GM19438 (cell line): Measurements from ENCODE around the gene SCN4B.

Experiments
- ATAC-seq: cut with Tn5 transposase; IDR thresholded peaks from one replicate; pipeline ENCODE4 v1.9.1; 2021; ENCODE audit warnings: low read depth; ENCODE audit not compliant: unreplicated experiment

The SCN4B gene

DNA sequence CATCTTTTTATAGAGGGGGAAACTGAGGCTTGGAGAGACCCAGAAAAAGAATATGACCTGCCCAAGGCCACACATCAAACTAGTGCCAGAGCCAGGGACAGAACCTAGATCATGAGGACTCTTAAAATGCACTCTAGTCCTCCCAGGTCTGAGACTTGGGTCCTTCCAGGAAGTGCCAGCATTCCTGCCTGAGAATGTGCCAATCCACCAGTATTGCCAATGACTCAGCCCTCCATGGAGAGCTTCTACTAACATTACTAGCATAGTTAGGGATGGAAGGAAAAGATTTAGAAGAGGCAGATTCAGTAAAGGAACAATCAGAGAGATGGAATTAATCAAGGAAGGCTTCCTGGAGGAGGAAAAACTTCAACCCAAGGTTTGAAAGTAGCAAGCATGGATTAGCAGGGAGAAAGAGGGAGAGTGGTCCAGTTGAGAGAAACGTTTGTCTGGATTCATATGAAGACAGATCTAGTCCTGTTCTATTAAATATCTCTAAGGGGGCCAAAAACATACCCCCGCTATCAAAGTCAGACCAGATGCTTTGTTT lies 45.8 kb downstream of the SCN4B start:
- ATAC-seq, result no peak

DNA sequence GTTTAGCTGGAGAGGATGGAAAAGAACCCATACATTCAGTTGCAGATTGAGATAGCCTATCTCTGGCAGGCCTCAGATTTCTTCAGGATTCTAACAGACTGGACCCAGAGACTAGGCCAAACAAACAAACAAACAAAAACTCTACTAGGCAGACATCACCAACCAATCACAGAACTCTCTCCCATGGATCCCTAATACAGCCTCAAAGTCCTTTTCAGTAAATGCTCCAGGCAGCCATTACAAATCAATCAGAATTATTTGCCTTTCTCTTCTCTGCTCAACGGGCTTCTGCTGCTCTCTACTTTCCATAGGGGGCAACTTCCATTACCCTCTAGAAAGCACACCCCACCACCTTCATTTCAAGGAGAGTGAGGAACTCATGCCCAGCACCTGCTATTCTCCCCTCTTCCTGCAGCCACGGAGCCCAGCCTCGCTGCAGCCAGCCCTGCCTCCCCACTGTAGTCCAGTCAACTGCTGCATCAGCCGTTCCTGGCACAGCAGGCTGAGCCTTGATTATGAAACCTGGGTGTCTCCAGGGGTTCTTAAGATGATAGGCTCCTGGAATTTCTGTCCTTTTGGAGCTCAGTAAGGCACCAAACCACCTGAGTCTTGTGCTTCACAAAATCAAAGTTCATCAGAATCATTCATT lies 46.8 kb downstream of the SCN4B start:
- ATAC-seq, result no peak

DNA sequence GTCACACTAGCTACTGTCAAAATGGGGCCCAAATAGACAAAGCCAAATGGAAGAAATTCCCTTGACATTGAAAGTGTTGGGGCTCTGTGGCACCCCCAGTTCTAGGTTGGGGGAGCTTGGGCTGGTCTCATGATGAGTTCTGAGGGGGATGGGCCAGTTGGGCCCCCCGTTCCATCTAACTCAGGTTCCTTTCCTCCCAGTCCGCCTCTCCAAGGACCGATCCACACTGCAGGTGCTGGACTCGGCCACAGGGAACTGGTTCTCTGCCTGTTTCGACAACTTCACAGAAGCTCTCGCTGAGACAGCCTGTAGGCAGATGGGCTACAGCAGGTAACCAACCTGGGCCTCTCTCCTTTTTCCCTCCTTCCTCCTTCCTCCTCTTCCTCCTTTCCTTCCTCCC lies 48.1 kb downstream of the SCN4B start:
- ATAC-seq, result no peak

DNA sequence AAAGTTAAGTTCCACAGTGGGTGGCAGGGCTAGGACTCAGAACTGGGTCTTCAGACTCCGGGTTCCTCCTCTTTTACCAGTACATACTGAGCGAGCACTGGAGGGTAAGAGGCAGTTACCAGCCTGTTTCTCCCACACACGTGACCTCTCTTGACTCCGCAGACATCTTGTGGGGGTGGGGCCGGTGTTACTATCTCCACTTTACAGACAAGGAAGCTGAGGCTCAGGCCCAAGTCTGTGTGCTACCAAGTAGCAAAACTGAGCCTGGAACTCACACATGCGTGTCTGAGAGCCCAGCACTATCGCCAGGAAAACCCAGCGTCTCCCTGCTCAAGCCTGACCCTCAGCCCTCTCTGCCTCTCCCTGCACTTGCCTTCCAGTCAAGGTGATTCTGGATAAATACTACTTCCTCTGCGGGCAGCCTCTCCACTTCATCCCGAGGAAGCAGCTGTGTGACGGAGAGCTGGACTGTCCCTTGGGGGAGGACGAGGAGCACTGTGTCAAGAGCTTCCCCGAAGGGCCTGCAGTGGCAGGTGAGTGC lies 49.8 kb downstream of the SCN4B start:
- ATAC-seq, result no peak

DNA sequence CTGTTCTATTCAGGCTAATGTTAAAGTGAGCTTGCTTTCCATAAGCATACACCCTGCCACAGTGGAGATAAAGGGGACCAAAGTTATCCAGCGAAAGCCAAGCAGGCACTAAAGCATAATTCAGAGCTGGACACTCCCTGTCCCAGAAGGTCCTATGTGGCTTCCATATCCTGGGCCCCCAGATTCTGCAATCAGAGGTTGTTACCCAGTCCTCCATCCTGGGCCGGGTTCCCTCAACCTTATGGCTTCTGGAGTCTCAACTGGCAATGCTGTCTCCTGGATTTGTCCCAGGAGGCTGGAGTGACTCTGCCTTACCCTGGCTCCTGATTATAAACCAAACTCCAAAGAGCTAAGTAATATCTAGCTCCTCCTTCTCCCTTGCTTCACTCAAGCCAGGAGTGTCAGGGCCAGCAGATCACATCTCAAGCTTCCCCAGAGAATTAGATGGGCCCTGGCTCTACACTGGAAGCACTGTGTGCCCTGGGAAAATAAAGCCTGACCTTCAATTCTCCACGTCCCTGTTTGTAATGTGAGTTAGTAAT lies 51.9 kb downstream of the SCN4B start:
- ATAC-seq, result no peak

DNA sequence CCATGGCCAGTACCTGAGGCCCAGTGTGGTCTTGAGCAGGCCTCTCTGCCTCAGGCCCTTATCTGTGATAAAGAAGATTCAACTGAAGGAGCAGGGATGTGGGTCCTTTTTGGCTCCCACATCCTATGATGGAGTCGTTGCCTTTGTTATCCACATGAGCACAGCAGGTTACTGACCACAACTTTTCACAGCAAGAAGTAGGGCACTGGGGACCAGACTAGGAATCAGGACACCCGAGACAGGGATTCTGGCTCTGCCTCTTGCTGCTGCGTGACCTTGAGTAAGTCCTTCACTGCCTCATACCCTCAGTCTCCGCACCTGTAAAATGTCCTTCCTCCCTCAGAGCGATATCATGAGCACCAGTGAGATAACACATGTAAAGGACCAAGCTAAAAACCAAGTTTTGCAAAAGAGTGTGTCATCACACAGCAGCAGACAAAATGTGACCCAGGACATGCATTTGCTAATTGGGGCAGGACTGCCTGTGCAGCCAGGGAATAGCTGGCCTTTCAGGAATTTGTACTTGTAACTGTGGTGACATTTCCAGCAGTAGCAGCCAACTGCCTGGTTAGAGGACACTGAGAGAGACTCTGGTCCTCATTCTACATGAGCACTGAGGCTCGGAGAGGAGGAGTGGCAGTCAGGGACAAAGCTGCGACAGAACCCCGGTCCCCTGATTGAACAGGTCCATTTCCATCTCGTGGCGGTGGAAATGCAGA lies 52.6 kb downstream of the SCN4B start:
- ATAC-seq, result no peak

DNA sequence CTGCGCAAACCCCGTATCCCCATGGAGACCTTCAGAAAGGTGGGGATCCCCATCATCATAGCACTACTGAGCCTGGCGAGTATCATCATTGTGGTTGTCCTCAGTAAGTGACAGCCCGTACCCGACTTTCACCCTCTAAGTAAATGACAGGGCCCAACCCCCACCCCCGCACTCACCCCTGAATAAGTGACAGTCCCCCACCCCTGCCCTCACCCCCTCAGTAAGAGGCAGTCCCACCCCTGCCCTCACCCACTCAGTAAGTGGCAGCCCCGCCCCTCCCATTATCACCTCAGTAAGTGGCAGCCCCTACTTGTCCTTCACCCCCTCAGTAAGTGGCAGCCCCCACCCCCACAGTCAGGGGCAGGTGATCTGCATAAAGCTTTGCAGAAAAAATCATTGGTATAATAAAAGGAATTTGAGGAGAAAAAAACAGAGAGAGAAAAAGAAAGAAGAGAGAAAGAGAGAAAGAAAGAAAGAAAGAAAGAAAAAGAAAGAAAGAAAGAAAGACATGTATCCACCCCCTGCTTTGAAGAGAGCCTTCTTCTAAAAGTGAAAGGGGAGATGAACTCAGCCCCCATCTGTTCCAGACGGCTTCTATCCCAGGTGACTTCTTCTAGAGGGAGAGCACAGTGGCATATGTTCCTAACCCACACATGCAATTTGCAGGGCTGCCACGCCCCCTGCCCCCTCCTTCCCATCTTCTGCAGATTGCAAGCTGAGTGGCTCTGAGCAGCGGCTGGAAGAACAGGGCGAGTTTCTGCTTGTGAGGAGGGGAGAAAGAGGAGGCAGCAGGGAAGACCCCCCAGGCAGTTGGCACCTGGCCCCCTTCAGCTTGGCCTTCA lies 53.4 kb downstream of the SCN4B start:
- no peak for ATAC-seq

DNA sequence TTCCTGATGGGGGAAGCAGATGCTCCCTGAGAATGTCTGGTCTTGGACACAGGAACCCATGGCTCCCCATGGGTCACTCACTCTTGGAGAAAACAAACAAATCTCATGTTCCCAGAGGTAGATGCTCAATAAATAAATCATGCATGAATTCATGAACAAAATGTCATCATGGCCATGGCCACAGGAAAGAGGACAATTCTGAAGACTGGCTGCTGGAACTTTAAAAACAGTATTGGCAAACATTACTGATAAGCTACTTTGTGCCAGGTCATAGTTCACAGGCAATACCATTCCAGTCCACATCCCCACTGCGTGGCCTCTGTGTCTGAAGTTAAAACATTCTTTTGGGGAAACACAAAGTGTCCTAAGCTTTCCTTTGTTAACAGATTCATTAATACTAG lies 56.7 kb downstream of the SCN4B start:
- no peak for ATAC-seq

DNA sequence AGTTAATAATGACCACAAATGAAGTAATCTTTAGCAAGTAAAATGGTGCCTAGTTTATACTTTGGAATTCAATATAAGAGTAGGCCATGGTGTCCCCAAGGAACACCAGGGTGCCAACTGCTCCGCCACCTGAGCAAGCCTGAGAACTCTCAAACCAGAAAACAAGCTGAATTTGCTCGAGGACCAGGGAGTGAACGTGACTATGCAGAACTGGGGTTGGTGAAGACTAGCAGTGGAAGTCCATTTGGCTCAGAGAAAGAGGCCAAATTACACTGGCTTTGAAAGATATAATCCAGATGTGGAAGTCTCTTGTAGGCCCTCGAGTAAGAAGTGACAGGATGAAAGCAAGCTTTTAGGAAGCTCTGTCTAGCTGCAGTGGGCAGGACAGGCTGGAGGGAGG lies 57.1 kb downstream of the SCN4B start:
- no peak for ATAC-seq

DNA sequence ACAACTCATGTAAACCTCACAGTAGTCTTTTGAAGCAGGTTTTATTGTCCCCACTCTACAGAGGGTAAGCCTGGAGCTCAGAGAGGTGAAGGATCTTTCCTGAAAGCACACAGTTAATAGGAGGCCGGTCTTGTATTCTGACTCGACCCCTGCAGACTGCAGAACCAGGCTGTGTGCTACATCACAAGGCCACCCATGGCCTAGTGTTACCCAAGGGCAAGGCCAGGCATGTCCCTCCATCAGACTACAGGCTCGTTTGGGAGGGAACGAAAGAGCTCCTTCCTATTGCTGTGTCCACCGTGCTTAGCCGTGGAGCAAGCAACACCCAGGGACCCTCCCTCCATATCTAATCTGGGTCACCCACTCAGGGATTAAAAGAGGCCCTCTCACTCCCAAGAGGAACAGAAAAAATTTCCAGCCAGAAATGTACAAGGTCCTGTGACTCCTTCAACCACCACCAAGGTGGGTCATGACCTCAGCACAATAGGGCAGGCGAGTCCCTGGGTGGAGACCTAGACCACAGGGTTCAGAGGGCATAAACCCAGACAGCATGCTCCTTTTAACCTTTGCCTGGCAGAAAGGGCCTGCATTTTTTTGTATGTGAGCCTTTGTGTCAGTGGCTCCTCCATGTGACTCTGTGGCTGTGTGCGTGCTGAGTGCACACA lies 59.6 kb downstream of the SCN4B start:
- no peak for ATAC-seq

DNA sequence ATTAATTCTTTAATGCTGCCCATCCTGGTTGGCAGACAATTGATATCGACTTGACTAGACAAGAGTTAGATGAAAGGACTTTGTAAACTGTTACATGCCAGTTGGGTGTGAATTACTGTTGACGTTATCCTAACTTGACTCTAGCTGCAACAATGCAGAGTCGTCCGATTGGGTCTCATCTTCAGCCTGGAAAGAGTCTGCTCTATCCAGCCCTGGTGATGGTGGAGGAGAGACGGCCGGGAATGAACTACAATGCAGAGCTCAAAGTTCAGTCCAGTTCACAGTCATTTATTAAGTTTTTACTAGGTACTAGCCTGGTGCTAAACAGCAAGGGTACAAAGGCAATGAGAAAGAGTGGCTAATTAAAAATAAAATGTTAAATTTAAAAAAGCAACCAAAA lies 60.9 kb downstream of the SCN4B start:
- ATAC-seq, result no peak

DNA sequence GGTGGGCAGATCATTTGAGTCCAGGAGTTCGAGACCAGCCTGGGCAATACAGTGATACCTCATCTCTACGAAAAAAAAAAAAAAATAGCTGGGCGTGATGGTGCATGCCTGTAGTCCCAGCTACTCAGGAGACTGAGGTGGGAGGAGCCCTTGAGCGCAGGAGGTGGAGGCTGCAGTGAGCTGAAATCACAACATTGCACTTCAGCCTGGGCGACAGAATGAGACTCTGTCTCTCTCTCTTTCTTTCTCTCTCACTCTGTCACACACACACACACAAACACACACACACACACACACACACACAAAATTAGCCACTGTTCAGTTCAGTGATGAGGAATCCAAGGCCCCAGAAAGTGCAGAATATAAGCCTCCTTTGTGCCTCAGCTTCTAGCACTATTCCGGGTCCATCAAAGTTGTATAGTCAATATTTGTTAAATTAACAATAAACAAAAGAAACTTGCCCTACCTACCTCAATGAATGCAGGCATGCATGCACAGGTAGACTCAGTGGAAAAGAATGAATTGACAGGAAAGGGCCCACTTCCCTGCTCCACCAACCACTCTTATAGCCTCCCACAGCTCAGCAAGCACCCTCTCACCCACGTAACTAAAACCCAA lies 62.0 kb downstream of the SCN4B start:
- ATAC-seq, result no peak

DNA sequence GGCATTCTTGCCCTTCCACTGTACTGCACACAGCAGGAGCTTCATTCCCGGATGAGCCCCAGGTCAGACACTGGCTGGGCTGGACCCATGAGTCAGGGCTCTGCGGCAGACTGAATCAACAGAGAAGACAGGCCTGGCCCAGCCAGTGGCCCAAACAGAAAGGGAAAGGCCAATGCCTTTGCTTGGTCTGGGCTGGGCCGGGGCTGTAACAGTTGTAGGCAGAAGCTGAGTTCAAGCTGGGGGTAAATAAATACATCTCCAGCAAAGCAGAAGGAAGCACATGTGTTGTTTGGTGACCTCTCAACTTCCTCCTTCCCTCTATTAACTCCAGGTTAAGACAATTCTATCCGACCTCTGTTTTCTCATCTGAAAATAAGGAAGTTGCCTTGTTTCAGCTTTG lies 64.1 kb downstream of the SCN4B start:
- no peak for ATAC-seq

DNA sequence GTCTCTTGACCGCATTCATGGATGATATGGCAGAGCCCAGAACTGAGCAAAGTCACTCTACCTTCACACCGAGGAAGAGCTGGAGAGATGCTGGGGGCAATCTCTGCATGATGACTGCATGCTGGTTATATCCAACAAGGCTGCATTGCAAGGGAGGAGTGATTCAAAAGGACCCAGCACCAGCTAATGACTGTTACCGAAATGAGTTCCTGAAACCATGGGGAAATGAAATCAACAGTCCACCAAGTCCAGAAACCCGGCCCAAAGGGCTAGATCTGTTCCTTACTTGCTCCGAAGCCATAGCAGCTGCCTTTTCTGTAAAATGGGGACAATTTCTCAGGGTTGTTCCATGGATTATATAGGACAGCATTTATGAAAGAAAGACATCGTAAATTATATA lies 64.7 kb downstream of the SCN4B start:
- ATAC-seq, result no peak

DNA sequence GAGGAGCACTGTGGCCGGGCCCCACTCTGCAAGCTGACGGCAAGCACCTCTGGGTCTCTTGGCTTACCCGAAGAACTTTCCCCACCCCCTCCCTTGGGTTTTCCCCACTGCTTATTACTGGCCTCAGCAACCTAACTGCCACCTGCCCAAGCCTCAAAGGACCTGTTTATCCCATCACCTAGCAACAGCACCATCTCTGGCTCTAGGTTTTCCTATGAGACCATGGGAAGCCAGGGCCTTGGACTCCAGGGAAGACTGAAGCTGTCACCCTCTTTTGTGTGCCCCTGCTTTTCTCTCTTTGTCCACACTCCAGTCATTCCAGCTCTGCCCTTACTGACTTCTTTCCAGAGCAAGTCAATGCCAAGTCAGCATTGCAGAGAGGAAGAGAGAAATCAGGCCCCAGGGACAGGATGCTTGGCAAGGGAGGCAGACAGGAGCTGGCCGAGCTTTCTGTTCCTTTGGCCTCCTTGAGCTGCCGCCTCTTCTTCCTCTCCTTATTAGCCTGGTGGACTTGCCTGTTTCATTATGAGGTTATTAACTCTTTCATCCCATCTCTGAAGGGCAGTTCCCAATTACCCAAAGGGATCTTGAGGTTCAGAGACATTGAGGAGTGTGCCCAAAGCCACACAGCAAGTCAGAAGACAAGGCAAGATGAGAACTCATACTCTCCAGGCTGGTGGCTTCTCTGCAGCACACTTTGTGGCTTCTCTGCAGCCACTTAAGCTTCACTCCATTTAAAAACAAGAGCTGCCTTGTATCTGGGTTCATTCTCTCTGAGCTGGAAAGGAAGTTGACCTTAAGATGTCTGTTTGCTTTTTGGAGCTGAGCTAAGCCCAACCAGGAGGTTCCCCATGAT lies 65.5 kb downstream of the SCN4B start, which contains the start of gene SMIM35:
Gene SMIM35 (minus strand): TSS at position 51 of the 856 bp plus-strand sequence. CDS start 206 bp downstream, outside the sequence.
- no peak for ATAC-seq

DNA sequence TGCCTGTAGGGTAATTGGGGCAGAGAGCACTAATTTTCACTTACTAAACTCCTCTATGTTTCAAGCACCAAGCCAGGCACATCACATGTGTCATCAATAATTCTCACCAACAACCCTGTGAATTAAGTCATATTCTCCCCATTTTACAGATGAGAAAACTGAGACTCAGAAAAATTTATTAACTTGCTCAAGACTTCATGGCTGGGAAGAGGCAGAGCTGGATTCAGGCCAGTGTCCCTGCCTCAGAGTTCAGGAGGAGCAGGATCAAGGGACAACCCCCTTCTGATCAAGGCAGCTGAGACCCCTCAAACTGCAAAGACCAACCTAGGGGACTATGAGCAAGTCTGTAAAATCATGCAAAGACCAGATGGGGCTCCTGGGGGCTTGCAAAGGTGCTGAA lies 68.0 kb downstream of the SCN4B start:
- no peak for ATAC-seq

DNA sequence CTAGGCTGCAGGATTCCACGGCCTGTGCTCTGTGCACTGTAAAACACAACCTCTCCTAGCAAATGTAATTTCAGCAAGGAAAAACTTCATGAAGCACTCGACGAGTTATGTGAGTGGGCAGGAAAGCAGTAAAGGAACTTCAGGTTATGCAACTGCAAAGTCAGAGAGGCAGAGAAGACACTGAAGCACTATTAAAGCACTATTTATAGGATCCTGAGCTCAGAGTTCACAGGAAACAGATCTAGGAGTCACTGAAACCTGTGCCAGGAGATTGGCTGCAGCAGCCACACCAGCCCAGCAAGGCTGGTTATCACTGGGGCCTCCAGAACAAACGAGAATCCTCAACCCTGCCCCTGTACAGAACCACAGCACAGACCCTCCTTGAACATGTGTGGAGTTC lies 68.4 kb downstream of the SCN4B start:
- no peak for ATAC-seq
